ENCODE data around the gene LHFPL4.
"Not testable (repeated sequence)": the region's sequence is repeated elsewhere in the genome, so short reads cannot be mapped to it uniquely, and the experiment has no call there.

Gene LHFPL4

GRCh38 chr3:9553021-9553947, at the start of gene LHFPL4:
Gene LHFPL4 (minus strand): TSS chr3:9553822. CDS start chr3:9552679, 1,143 bp downstream.
- DNase-seq, result no peak

GRCh38 chr3:9602620-9603019, 49.0 kb upstream of the LHFPL4 start:
- no peak for DNase-seq

- DNase-seq, result not testable (repeated sequence)
Observed at GRCh38 chr3:9601006-9601581, 47.5 kb upstream of the LHFPL4 start.

GRCh38 chr3:9600597-9600996, 47.0 kb upstream of the LHFPL4 start:
- DNase-seq, result no peak

- no peak for DNase-seq
Observed at GRCh38 chr3:9598783-9599387, 45.3 kb upstream of the LHFPL4 start.

GRCh38 chr3:9595877-9596276, 42.3 kb upstream of the LHFPL4 start:
- no peak for DNase-seq

GRCh38 chr3:9591781-9592180, 38.2 kb upstream of the LHFPL4 start:
- DNase-seq, result not testable (repeated sequence)

GRCh38 chr3:9590282-9590791, 36.7 kb upstream of the LHFPL4 start:
- no peak for DNase-seq

- DNase-seq, result no peak
Observed at GRCh38 chr3:9583792-9584191, 30.2 kb upstream of the LHFPL4 start.

- DNase-seq, result no peak
Observed at GRCh38 chr3:9583371-9583770, 29.7 kb upstream of the LHFPL4 start.

- no peak for DNase-seq
Observed at GRCh38 chr3:9582332-9582731, 28.7 kb upstream of the LHFPL4 start.

GRCh38 chr3:9581742-9582141, 28.1 kb upstream of the LHFPL4 start:
- no peak for DNase-seq

- no peak for DNase-seq
Observed at GRCh38 chr3:9569054-9569453, 15.4 kb upstream of the LHFPL4 start.

- DNase-seq, result no peak
Observed at GRCh38 chr3:9565316-9565715, 11.7 kb upstream of the LHFPL4 start.

- no peak for DNase-seq
Observed at GRCh38 chr3:9563851-9564250, 10.2 kb upstream of the LHFPL4 start.

GRCh38 chr3:9560056-9560455, 6.4 kb upstream of the LHFPL4 start:
- not testable (repeated sequence) for DNase-seq

- DNase-seq, result no peak
Observed at GRCh38 chr3:9553948-9554513, 409 bp upstream of the LHFPL4 start.

- DNase-seq, result no peak
Observed at GRCh38 chr3:9552252-9552999, 1.2 kb downstream of the LHFPL4 start.

- no peak for DNase-seq
Observed at GRCh38 chr3:9550999-9551398, 2.6 kb downstream of the LHFPL4 start.

GRCh38 chr3:9549600-9549999, 4.0 kb downstream of the LHFPL4 start:
- DNase-seq, result no peak

GRCh38 chr3:9548991-9549390, 4.6 kb downstream of the LHFPL4 start:
- no peak for DNase-seq

- DNase-seq, result no peak
Observed at GRCh38 chr3:9542182-9542581, 11.4 kb downstream of the LHFPL4 start.

- no peak for DNase-seq
Observed at GRCh38 chr3:9536212-9536611, 17.4 kb downstream of the LHFPL4 start.
